Stimulated activated CD4-positive, alpha-beta T cell treated with anti-CD3 and anti-CD28 coated beads, Interleukin-15, amount 100 ng/mL, for 1 hour (primary cell): ENCODE results near the gene CD34.

Experiments
- DNase-seq, 2 donors: peaks; one replicate each; pipeline ENCODE4 v3.0.0-alpha.2; 2020; ENCODE audit warnings: low read depth in 1 of 2, low spot score in 1 of 2

Gene CD34

DNA sequence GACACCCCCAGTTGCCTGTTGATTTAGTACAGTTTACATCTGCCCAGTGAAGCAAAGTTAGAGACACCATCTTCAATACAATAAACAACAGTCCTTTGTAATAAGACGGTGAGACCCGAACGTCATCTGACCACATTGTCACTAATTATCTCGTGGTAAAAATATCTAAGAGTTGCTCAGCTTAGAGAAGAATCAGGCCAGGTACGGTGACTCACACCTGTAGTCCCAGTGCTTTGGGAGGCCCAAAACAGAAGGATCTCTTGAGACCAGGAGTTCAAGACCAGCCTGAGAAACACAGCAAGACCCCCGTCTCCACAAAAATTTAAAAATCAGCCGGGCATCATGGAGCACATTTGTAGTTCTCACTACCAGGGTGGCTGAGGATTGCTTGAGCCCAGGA is 53.5 kb downstream of the CD34 start:
- no peak for DNase-seq

DNA sequence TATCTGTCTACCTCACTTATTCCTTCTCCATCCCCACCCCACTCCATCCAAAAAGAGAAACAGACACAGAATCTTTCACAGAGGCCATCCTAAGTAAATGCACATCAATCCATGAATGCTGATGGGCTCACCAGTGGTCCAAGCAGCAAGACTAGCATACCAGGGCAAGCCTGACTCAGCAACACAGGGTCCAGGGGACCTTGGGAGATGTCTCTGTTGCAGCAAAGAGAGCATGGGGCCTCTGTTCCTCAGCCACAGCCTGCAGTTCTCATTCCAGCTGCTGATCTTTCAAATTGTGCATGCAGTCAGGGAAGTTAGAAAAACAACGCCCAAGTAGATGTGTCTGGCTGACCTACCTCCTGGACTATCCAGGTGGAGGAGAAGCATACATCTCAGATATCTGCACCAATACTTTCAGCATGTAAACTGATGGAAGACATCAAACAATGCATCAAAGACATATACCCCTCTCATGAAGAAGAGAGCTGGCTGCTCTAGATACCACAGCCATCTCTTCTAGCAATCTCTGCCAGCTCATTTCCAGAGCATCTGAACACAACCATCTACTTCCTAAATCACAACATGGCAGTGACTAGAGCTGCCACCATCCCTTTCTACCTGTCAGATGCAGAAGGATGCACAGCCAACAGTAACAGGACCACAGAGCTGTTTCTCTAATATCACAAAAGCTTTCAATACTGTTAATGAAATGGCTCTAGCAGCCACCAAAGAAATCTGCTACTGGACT is 54.5 kb downstream of the CD34 start:
- no peak for DNase-seq

DNA sequence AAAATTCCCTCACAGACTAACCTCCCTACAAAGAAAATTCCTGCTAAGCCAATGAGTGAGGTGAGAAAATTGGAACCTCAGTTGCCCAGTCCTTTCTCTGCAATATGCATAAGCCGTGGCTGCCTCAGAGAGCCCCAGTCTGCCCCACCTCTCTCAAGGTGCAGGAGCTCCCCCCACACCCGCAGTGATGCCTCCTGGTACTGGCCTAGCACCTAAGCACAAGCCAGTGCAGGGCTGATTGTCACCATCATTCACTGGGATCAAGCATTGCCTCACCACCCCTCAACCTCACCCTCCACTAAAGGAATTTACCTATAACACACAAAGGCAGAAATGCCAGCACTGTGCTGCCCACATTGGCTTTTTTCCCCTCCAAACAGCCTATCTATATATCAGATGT is 56.9 kb downstream of the CD34 start:
- DNase-seq = no peak

GRCh38 chr1:207853372-207853757 is 57.6 kb downstream of the CD34 start:
- no peak for DNase-seq

DNA sequence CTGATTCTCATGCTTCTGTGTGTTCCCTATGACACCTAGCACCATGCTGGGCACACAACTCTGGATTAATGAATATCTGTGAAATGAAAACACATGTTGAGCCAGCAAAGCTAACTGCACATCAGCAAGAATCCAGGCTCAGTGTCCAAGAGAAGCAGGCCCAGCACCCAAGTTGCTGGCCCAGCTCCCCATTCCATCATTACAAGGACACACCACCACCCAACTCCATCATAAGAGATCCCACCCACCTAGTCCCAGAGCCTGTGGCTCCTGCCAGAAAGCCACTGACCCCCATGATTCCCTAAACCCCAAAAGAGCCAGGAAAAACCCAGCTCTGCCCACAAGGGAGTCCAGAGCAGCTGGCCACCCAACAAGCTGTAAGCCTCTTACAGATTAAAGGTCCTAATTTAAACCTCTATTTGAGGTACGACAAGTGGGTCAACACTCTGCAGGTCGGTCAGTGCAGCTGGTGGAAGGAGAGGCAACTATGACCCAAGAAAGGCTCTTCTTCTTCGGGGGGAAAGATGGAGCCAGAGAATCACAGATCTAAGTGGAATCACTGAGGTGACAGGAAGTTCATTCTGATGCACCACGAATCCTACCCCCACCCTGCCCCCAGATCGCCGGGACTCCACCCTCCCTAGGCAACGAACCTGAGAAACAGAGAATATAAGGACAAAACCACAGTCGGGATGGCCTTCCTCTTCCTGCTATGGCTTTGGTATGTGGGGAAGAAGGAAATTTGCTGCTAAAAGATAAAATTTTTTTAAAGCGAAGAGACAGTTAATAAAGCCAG is 58.2 kb downstream of the CD34 start:
- DNase-seq = no peak

DNA sequence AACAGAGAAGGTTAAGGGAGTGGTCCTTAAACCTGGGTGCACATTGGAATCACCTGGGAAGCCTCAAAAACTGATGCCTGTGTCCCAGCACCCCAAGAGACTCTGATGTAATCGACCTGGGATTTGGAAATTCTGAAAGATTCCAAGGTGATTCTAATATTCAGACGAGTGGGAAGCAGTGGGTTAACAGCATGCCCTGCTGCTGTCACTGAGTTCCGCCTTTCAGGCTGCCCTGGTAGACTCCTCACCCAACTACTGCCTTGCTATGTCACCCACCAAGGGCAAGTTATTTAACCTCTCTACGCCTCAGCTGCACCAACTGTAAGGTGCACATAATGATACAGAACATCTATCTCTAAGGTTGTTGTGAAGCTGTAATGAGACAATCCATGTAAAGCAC is 59.2 kb downstream of the CD34 start:
- DNase-seq = no peak

DNA sequence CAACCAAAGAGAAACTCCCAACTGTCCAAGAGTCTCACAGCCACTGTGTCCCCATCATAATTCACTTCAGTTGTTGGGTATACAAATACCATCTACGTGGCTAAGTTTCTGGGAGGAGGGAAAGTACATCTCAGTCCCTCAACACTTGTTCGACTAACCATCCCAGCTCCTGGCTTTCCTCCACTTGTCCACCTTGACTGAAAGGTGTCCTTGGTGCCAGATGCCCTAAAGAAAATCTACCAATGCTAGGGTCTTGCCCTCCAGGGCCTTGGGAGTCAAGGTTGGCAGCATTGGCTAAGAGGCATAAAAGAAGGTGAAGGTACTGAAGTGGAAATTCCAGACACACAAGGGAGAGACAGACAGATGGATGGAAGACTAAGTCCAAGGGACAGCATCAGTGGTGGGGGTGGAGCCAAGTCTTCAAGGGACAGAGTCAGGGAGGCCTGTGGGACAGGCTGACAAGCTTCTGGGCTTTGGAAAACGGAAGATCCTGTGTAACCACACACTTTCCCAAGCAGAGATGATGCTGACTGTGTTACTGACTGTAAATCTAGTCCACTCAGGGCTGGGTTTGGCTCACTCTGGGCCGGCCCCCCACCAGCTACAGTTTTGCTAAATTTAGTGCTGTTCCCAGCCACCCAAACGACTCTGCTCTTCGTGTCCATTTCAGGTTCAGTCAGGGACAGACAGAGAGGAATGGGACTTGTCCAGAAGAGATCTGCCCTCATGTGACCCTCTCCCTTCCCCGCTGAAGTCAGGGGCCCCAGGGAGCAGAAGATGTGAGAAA is 60.1 kb downstream of the CD34 start:
- DNase-seq = no peak

DNA sequence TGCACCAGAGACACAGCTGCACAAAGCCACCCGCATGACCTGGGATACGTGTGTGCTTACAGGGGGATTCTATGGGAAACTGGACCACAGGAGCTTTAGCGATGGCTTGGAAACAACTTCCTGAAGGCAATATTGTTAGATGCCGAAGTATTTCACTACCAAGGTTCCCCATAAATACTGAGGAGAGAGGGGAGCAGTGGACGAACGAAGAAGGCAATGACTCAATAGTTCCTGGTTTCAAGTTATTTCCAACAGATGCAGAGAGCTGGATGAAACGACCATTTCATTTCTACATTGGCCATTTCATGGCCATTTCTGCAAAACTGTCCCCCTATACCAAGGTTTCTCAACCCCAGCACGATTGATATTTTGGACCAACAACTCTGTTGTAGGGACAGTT is 61.3 kb downstream of the CD34 start:
- DNase-seq = no peak

- DNase-seq = no peak
Measured at GRCh38 chr1:207849016-207849415, 61.9 kb downstream of the CD34 start.

DNA sequence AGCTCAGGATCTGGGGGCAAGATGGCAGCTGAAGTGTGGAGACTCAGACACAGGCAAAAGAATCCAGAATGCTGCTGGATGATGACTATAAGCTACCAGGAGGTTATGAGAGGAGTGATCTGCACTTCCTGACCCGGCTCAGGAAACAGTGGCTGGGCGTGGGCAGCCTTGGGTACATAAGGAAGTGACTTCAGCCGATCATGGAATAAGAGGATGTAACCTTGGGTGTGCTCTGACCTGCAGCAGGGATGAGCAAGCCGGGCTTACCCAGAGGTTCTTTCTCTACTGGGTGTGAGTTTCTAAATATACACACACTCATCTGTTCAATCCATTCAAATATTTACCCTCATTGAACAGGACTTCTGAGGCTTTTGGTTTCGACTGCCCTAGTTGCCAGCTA is 62.7 kb downstream of the CD34 start:
- no peak for DNase-seq

DNA sequence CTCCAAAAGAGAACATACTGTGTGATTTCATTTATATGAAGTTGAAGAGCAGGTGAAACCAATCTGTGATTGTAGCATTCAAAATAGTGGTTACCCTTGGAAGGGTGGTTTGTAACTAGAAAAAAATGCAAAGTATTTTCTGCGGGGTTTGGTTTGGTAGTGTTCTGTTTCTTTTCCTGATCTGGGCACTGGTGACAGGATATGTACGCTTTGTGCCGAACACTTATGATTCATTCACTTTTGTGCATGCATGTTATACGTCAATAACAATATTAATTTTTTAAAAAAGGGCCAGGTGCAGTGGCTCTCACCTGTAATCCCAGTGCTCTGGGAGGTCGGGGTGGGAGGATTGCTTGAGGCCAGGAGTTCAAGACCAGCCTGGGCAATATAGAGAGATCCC is 63.8 kb downstream of the CD34 start:
- DNase-seq = no peak

GRCh38 chr1:207845109-207845508 is 65.8 kb downstream of the CD34 start:
- no peak for DNase-seq

GRCh38 chr1:207844371-207844770 is 66.6 kb downstream of the CD34 start:
- DNase-seq = no peak

DNA sequence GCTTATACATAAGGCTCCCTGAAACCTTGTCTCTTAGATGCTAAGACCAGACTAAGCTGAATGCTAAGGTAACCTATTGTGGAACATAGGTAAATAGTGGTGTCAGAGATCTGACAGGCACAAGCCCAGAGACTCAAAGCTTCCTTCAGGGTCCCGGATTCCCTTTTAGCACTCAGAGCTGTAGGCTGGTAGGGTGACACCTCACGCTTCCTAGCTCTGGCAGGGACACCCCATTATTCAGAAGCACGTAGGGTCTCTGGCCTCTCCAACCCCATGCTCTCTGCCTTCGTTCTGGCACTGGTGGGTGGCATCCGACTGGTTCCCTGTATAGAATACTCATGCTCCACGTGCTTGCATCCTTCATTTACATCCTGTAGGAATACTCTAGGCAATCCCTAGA is 68.4 kb downstream of the CD34 start:
- DNase-seq = no peak

DNA sequence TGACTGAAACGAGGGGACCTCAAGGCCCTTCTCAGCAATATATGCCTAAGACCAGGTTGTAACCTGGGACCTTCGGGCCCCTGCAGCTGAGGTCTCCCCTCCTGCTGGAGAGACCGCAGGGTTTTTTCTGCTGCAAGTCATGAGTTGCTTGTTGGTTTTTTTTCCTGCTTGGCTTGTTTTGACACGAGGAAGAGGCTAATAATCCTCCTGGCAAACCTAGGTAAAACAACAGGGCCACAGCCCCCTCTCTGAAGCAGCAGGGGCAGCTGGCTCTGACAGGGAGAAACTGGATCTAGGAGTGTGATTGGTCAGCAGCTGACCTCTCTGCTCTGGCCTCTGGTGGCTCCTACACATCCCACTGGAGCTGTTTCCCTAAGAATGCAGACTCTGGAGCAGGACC is 69.0 kb downstream of the CD34 start:
- DNase-seq = no peak

DNA sequence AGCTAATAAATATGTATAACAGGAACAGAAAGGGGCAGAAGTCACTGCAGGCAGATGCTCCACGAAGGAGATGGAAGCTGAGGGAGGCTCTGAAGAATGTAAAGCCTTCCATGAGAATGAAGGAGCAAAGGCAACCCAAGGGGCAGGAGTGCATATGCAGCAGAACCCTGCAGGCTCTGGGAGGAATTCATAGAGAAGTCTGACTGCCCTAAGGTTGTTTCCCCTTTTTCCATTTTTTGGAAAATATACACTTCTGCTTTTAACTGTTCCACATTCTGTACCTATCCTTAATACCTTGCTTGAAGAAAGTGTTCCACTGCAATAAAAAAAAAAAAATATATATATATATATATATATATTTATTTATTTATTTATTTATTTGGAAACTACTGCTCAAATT is 69.6 kb downstream of the CD34 start:
- DNase-seq = no peak

- no peak for DNase-seq
Measured at GRCh38 chr1:207840380-207840779, 70.5 kb downstream of the CD34 start.

DNA sequence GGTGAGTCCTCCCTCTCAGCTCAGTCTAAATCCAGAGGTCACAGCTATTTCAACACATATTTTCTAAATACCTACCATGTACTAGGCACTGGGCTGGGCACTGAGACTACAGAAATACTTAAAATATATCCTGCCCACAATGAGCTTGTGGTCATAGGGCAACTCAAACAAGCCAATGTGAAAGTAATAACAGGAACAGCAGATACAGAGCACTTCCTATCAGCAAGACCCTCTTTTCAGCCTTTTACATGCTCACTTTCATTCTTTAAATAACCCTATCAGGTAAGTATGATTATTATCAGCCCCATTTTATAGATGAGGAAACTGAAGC is 71.9 kb downstream of the CD34 start:
- DNase-seq = no peak

DNA sequence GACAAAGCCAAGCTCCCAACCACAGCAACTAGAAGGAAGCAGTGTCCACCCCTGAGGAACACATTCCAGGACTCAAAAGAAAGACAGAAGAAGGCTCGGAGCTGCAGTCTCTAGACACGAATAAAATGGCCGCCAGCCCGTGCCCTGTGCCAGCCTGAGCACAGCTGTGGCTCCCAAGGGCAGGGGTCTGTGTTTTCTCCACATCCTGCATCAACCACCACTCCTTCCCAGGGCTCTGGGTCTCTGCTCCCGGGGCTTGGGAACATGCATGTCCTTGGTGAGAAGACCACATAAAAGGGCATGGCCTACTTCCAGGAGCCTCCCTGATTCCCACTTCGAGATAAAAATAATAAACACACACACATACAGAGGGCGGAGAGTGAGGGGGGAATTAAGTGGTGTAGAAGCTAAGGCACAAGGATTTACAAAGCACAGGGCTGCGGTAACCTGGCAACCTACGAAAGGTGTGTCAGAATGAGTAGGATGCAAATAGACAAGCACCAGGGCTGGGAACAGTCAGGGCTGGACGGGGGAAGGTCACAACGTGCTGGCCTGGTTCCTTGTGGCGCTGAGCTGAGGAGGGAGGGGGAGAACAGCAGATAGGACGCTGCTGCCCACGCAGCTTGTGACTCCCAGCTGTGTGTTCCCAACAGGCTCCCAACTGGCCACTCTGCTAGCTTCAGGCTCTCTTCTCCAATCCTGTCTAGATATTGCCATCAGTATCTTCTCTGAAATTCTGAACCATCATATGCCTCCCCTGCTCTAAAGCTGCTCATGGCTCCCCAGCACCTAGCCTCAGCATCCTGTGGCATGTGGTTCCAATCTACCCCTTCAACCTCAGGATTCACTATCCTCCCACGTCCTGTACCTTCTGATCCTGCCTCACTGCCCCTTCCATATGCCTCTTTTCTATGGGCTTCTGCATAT is 72.5 kb downstream of the CD34 start:
- no peak for DNase-seq

DNA sequence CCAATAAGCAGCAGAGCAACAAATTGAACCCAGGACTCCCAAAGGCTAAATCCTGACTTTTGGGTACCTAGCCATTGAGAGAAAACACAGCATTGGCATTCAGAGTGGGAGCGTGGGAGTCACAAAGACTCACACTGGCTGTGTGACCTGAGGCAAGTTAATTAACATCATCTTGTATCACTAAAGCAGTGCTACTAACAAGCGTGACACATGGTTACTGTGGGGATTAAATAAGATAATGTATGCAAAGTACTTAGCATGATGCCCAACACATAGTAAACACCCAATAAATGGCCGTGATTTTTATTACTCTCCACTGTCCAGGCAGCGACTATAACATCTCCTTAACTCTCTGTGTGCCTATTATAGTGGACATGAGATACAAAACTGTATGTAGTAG is 73.3 kb downstream of the CD34 start:
- no peak for DNase-seq
